Stimulated activated CD4-positive, alpha-beta T cell treated with anti-CD3 and anti-CD28 coated beads, Interleukin-1b, Interleukin-23, amount 100 ng/mL, for 4 hours (primary cell): ENCODE measurements around the gene SLC15A1.

ENCODE experiments used
- DNase-seq, 2 donors: peaks; one replicate each; pipeline ENCODE4 v3.0.0-alpha.2; 2020; ENCODE audit warnings: low read depth in 2 of 2

Gene SLC15A1, protein sequence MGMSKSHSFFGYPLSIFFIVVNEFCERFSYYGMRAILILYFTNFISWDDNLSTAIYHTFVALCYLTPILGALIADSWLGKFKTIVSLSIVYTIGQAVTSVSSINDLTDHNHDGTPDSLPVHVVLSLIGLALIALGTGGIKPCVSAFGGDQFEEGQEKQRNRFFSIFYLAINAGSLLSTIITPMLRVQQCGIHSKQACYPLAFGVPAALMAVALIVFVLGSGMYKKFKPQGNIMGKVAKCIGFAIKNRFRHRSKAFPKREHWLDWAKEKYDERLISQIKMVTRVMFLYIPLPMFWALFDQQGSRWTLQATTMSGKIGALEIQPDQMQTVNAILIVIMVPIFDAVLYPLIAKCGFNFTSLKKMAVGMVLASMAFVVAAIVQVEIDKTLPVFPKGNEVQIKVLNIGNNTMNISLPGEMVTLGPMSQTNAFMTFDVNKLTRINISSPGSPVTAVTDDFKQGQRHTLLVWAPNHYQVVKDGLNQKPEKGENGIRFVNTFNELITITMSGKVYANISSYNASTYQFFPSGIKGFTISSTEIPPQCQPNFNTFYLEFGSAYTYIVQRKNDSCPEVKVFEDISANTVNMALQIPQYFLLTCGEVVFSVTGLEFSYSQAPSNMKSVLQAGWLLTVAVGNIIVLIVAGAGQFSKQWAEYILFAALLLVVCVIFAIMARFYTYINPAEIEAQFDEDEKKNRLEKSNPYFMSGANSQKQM

DNA sequence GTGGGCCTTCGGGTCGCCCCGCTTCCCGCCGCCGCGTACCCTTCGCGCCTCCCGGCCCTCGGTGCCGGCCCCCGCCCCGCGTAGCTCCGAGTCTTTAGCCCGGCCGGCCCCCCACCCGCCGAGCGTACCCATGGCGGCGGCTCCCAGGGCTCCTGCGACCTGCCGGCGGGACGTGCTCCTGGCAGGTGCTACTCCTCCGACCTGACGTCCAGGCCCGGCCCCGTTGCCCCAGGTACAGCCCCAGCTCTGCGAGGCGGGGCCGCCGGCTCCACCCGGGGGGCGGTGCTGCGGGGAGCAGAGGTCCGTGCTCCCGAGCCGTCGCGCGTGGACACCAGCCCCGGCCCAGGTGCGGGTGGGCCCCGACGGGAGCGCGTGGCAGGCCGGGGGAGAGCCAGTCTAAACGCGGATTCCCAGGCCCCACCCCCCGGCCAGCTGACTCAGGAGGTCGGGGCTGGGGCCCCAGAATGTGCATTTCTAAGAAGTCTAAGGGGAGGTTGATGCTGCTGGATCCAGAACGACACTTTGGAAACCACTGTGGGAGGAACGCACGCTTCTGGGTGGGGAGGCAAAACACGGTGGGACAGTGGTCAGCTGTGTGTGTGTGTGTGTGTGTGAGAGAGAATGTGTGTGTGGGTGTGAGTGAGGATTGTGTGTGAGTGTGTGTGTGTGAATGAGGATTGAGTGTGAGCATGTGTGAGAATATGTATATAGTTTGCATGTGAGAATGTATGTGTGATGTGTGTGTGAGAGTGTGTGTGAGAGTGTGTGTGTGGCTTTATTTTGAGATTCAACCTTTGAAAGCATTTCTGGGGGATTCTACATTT, at the start of gene SLC15A1:
Gene SLC15A1, minus strand, starts transcription at position 206 of the 824 bp plus-strand sequence. Its CDS starts 74 bp downstream, at position 132.
- DNase-seq, result no peak

DNA sequence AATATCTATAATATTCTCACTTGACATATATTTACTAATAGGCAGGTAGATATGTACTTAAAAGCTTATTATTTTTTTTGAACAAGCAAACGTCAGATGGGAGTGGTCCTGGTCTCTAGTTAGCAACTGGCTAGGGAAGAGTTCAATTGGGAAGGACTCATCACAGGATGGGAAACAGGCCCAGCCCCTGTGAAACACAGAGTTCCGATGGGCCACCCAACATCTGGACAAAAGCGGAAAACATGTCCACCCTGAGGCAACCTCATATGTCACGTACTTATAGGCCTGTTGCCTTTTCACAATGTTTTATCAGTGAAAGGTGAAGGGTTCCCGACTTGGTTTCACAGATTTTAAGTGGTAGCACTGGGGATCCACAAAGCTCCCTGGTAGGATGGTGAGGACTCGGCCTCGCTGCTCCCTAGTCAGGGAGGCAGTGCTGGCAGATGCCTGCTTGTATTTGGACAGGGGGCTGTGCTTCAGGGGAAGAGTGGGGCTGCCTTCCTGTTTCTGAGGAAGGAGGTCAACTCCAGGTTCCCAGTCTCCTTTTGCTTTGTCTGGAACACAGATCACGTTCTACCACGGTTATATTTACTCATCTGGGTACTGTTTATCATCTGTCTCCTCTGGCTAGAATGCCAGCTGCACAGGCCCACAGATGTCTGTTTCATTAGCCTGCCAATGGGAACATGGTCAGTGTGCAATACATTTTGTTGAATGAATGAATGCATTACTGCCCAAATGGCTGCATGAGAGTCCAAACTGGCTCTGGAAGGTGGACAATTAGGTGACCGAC, 49.4 kb upstream of the SLC15A1 start:
- no peak for DNase-seq

DNA sequence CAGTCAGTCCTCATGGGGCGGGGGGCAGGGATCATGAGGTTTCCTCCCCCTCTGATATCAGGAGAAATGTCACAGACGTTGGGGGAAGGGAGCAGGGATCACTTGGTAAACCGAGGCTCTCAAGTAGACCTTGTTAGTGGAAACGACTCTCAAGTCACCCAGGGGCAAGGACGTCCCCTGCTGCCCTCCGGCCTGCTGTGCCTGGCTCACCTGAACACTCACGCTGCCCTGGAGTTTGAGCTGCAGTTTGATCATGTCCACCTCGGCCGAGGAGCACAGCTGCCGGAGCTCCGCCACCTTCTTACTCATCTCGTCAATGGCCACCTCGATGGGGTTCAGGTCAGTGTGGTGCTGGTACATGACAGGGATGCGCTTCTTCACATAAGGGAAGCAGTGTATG, 47.6 kb upstream of the SLC15A1 start:
- DNase-seq, result no peak

DNA sequence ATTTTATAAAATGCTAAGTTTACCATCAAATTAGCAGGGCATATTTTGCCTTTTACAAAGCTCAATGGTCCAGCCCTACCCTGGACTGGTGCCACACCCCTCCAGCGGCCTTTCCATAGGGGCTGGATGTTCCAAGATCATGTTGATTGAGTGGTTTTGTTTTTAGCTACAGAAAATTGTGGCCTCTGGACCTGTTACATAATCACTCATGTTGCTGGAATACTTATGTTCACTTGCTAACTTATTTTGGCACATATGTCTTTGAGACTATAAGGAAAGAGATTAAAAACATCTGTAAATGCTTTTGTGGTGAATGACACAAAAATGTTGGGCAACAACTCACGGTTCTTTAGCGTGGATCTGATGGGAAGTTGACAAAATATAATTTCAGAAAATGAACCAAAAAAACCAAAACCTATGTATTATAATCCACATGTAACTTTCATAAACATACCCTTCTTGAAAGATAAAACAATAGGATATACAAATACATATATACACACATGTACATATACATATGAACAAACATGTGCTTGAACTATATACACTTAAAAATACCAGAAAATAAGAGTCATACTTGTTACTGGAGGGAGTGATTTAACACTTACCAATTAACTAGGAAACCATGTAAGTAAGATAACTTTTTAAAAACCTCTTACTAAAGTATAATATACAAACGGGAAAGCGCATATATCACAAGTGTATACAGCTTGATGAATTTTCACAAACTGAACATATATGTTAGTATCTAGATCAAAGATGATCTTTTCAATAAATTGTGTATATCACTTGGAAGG, 46.6 kb upstream of the SLC15A1 start:
- DNase-seq, result no peak

DNA sequence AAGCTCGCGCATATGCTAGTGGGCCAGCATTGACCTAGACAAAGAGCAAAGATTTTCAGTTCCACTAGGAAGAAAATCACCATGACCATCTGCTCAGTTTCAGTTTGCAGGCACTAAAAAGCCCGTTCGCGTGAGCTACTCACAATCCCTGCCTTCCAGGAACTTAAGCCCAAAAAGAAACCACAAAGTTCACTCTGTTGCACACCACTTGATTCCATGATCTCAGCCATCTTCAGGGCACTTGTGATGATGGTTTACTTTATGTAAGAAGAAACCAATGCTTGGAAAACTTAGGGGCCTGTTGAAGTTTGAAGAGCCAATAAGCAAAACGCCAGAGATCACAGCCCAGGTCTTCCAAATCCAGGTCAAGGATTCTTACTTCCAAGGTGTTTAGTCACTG, 45.0 kb upstream of the SLC15A1 start:
- DNase-seq, result no peak

DNA sequence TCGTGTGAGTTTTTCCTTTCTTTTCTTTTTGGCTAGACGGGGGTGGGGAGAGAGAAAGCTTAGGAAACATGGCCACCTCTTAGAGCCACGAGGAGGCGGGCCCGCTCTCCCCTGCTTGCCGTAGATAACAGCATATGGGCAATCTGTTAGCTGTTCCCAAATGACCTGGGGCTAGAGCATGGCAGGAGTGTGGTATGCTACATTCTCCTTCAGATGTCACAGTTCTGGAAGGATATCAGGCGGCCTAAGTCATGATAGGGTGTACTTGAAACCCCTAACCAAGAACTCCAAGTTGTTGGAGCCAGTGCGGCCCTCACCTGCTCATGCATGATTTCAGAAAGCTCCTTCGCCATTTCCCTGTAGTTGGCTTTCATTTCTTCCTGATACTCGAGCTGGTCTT, 44.3 kb upstream of the SLC15A1 start:
- no peak for DNase-seq

DNA sequence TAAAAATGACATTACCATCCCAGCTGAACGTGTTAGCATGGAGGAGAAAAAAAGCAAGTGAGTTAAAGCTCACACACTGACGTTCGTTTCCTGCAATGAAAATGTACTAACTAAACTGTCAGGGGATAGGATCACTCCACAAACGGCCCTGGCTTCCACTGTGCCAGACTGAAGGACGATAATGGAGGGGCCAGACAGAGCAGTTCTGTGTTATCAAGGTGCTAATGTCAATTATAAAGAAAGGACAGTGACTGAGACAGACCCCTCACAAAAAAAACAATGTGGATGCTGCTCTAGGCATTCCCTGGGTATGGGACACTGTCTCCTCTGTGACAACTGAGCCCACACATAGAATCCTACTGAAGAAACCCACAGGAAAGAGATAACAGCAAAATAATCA, 43.7 kb upstream of the SLC15A1 start:
- DNase-seq, result no peak

DNA sequence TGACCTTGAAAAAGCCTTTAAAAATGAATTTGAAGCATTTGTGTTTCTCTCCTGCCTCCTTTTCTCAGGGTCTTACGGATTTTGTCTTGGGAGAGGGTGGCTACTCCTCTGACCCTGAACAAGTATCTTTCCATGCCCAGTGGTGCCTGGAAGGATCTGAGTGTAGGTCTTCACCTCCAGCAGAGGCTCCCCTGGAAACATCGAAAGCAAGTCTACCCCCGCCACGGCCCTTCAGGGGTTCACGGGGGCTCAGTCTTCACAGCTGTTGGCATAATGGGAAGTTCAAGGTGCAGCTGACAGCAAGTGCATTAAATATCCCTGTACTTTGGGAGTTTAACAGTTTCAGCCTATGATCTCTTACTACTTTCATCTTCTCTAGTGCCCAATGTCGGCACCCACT, 42.7 kb upstream of the SLC15A1 start:
- no peak for DNase-seq

DNA sequence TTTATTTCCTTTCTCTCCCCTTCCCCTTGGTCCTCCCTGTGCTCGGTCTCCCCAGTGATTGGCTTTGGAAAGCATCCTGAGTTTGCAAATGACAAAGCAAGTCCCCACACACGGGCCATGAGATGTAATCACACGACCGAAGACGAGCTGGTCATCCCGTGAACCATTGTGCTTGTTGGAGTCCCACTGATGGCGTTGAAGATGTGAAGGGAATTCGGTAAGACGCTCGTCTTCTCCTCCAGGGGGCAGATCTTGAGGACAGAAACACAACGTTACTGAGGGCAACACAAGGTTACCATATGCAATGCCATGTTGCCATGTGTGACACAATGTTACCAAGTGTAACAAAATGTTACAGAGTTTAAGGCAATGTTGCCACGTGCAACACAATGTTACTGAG, 42.0 kb upstream of the SLC15A1 start:
- no peak for DNase-seq

DNA sequence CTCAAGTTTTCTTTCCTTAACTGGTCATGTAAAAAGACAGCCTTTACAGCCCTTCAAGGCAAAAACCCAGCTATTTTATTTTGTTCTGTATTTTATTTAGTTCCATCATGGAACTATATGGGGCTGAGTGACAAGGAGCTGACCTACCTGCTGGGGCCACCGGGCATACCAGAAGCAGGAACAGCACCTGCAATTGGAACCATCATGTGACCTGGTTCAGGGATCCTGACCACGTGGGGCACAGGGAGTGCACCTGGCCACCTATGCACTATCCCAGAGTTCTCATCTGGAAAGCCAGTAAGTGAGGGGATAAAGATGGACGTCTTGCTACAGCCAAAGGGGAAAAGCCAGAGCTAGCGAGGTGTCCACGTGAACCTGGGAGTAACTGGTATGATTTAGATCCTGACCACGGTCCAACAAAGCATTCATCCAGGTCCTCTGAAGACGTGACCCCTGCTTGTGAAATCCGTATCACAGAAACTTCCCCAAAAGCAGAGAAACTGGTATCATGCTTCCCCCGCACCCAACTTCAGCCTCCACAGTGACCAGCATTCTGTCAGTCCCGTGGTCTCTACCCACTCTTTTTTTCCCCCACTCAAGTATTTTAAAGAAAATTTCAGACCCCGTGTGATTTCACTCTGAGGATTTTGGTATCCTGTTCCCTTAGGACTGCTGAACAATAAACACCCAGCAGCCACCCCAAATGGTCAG, 40.5 kb upstream of the SLC15A1 start:
- no peak for DNase-seq

DNA sequence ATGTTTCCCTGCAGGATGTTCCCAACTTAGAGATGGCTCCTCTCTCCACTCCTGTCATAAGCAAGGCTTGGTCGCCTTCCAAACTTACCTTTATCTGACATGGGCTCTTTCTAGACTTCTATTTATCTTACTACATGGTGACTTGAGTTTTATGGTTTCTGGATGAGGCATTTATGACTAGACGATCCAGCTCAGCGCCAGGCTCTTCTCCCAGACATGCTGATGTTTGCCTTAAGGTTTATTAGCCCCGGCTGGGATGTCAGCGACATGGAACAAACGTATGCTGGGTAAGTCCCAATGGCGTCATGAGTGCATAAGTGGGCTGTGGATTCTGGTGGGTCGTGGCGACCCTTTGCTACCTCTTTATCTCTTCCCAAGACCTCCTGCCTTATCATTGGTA, 39.8 kb upstream of the SLC15A1 start:
- no peak for DNase-seq

DNA sequence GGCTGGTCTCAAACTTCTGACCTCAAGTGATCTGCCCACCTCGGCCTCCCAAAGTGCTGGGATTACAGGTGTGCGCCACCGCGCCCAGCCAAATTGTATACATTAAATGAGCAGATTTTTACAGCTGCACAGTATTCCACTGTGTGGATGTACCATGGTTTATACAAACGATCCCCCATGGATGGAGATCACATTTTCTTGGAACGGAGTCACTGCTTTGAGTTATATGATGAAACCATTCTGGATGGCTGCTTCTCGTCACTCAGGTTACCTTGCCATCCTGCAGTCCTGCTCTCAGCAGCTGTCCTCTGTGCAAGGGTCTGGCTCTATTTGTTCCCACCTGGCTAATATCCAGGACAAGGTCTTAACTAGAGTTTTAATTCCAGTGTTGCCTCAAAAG, 39.1 kb upstream of the SLC15A1 start:
- DNase-seq, result no peak

DNA sequence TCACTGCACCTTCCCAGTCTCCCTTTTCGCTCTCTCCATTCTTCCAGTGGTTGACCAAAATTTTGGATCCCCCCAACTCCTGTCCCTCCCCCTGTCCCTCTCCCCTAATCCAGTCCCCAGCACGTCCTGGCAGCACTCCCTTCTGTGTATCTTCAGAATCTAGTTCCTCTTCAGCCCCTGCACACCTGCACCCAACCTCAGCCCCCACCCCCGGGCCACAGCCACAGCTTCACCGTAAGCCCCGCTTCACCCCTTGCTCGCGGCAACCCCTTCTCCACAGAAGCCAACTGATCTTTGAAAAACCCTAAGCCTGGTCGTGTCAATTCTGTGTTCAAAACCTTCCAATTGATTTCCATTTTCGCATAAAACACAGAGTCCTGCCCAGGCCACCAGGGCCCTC, 35.5 kb upstream of the SLC15A1 start:
- DNase-seq, result no peak

DNA sequence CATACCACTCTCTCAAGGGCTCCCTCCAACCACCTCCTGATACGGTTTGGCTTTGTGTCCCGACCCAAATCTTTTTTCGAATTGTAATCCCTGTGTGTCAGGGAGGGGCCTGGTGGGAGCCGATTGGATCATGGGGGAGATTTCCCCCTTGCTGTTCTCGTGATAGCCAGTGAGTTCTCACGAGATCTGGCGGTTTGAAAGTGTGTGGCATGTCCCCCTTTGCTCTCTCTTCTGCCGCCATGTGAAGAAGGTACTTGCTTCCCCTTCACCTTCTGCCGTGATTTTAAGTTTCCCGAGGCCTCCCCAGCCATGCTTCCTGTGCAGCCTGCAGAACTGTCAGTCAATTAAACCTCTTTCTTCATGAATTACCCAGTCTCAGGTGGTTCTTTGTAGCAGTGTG, 34.7 kb upstream of the SLC15A1 start:
- no peak for DNase-seq

DNA sequence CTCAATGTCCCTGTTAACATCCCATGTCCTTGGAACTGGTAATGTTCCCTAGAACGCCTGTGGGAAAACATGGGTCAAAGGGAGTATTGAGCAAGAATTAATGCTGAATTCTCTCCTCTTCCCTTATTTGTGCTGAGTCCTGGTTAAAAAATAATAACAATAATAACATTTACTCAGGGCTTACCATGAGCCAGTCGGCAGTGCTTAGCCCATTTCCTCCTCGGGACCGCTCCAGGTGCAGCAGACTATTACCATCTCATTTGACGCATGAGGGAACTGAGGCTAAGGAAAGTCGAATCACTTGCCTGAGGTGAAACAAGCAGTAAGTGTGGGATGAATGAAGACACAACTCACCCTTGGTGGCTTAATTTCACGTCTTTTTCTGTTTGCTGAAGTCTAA, 33.6 kb upstream of the SLC15A1 start:
- no peak for DNase-seq

DNA sequence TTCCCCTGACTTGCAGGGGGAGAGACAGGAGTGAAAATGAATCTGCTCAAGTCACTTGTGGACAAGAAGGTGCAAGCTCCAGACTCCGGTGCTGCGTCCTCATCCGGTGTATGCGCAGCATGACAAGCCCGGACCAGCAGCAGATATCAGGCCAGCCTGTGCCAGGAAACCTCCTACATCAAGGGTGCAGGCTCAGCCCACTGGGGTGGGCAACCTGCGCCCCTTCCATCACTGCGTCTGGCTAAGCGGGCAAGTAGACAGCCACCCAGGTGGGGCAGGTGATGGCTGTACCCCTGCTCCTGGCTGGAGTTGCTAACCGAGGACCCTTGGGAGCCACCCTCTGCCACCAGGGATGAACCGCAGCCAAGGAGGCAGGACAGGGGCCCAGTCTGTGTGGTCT, 32.9 kb upstream of the SLC15A1 start:
- DNase-seq, result no peak

DNA sequence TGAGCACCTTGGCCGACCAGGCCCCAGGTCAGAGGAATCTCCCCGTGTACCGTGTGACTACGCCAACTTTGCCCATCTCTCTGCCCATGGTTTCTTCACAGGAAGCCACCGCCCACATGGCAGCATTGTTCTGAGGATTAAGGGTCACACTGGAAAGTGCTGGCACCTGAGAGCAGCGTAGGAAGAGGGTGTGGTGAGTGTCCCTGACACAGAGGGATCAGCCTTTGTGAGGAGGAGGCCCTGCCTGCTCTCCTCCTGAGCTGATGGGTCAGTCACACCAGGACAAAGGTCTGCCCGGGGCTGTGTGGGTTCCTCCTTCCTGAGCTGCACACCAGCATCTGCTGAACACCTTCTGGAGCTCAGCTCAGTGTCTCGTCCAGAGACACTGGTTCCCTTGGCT, 32.2 kb upstream of the SLC15A1 start:
- DNase-seq, result no peak

DNA sequence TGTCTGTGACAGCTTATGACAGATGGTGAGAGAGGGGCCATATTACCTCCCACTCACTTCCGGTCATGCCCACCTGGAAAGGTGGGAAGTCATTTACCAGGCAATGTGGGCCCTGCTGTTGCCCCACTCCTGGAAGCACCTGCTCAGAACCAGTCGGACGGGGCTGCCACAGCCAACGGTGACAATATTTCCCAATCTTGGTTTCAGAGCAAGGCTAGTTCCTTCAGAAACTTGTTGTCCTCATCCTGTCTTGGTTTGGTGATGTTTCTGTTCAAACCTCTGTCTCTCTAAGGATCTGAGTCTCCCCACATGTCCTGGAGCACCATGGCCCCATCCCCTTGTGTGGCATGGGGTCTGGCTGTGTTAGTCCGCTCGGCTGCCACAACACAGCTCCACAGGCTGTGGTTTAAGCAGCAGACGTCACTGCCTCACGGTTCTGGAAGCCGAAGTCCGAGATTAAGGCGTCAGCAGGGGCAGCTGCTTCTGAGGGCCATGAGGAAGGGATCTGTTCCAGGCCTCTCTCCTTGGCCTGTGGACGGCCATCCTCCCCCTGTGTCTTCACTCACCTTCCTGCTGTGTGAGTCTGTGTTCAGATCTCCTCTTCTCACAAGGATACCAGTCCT, 31.5 kb upstream of the SLC15A1 start:
- no peak for DNase-seq

DNA sequence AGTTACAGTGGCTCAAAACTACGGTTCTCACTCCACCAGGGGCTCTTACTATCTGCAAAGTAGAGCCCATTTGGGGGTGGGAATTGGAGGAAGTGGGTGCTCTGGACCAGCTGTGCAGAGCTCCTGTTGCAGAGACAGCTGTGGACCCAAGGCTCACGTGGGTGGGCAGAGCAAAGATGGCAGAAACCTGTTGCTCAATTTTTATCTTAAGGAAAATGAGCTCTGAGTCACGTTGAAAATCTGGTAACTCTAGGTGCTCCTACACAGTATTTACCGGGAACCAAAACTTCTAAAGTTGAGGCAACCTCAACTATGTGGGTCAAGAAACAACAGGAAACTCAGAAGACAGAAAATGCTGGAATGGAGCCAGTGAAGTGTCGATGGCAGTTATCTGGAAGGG, 30.2 kb upstream of the SLC15A1 start:
- no peak for DNase-seq

DNA sequence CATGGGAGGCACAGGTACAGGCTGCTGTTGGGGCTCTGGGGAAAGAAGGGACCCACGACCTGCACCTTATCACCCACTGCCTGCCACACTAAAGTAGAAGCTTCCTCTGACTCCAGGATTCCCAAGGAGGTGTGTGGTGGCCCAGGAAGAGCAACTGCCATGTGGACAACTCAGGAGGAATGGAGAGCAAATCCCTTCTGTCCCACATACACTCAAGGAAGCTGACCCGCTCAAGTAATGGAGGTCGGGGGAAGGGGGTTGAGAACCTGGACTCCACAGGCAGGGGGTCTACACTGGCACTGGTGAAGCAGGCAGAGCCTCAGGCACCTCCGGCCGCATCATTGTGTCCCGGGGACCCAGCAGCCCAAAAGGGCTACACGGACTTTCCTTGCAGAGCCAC, 29.4 kb upstream of the SLC15A1 start:
- DNase-seq, result no peak
